ENCODE measurements around the gene LDB3. TPM values are rescaled to one million over a fixed set of nuclear protein-coding genes. Genes with fewer than 3 reads are reported as not detected.

The LDB3 gene
- total and polyA plus RNA-seq, 9 of the 15 experiments (the other 6 are each of a cell fraction or from before 2014, with no cell fraction given) = 0.03 TPM; not detected in 8

DNA sequence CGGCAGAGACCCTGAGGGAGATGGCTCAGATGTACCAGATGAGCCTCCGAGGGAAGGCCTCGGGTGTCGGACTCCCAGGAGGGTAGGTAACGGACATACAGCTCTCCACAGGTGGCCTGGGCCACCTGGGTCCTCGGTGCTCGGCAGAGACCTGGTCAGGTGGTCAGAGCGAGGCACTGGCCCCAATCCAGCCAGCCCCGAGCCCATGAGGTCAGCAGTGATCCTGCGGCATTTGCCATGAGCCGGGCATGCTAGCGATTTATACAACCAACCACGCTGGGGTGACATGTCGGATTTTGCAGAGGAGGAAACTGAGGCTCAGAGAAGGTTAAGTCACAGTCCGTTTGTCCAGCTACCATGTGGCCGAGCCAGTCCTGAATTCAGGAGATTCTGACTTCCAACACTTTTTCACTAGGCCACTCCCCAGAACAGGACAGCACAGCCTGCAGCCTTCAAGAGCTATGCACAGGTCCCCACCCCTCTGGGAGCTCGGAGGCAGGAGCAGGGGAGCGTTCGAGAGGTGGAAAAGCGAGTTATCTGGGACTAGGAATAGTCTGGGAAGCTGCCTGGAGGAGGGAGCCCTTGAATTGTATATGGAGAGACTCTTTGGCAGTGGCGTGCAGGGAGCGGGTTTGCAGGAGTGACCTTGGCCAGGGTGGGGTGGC is 13.5 kb downstream of the LDB3 start:
- Histone ChIP-seq H4K20me1 (replicated peaks; ENCODE audit: control insufficient read depth, insufficient read depth, low read length) (no peaks in the 10 kb centered on the region), H3K4me2 (ENCODE audit: insufficient read depth, low read length) (no peak overlapping the region), H3K79me2 (ENCODE audit: control insufficient read depth, insufficient read depth, low read length) (no peaks in the 10 kb centered on the region), H3K27ac (ENCODE audit: extremely low read depth, low read depth, low read length) (no peak overlapping the region), H3K4me3 (no peak overlapping the region), H3K27me3 (ENCODE audit: control insufficient read depth in 2 of 2, insufficient read depth in 2 of 2, low read length in 2 of 2) (peaks cover 2 to 22% of the 10 kb centered on the region in 2 experiments; a peak in 3 of 5 replicates), H3K36me3 (ENCODE audit: control insufficient read depth, insufficient read depth, low read length) (no peaks in the 10 kb centered on the region), H3K9me3 (replicated peaks; ENCODE audit: control insufficient read depth, insufficient read depth, low read depth, low read length) (no peaks in the 10 kb centered on the region), H3K4me1 (replicated peaks in 1 of 2; ENCODE audit: control insufficient read depth in 2 of 2, insufficient read depth in 2 of 2, low read length in 2 of 2) (peaks cover 9 to 35% of the 10 kb centered on the region in 2 experiments; a peak in 4 of 5 replicates), H3K9me1 (ENCODE audit: control insufficient read depth, insufficient read depth, low read length) (no peaks in the 10 kb centered on the region), H3K9ac (ENCODE audit: insufficient read depth in 1 of 2, low read depth in 2 of 2, low read length in 2 of 2) (no peak overlapping the region), H2AFZ (ENCODE audit: low read depth, low read length) (no peak overlapping the region)
- ChIA-PET CTCF (ENCODE audit: low intra/inter-chr PET ratio) (no interaction called here), POLR2A (interaction anchor here (0.6 to 1.1 kb wide), 2 partner anchors 14 to 36 kb away, joined by 3 to 6 read pairs; no protein-coding TSS in a partner anchor)
- intact Hi-C loops (cut with micrococcal nuclease) (no loop called here), in situ Hi-C loops (cut with MboI) (no loop called here)
- DNase-seq (ENCODE audit: extremely low read depth in 1 of 4, low spot score in 3 of 4) = no peak
- no TSS peak for BruUV-seq (replicated peaks)
- FAIRE-seq = no peak
- 59% methylated on average over 9 of the region's 22 CpGs for WGBS (ENCODE audit: insufficient coverage, low coverage, missing lambda C conversion rate)
- no peak for ATAC-seq
- TF ChIP-seq ZNF354B (CRISPR knock-in tag; IDR thresholded peaks at IDR 0.05) = no peak
- no peak for TF ChIP-seq SIX5 (IDR thresholded peaks at IDR 0.05; ENCODE audit: borderline replicate concordance in 1 of 2, insufficient read depth in 1 of 2, low read depth in 1 of 2, low read length in 2 of 2)
- TF ChIP-seq, protein P1, sequence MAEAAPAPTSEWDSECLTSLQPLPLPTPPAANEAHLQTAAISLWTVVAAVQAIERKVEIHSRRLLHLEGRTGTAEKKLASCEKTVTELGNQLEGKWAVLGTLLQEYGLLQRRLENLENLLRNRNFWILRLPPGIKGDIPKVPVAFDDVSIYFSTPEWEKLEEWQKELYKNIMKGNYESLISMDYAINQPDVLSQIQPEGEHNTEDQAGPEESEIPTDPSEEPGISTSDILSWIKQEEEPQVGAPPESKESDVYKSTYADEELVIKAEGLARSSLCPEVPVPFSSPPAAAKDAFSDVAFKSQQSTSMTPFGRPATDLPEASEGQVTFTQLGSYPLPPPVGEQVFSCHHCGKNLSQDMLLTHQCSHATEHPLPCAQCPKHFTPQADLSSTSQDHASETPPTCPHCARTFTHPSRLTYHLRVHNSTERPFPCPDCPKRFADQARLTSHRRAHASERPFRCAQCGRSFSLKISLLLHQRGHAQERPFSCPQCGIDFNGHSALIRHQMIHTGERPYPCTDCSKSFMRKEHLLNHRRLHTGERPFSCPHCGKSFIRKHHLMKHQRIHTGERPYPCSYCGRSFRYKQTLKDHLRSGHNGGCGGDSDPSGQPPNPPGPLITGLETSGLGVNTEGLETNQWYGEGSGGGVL (CRISPR knock-in tag; IDR thresholded peaks at IDR 0.05) = no peak
- no peak for TF ChIP-seq SMARCB1 (IDR thresholded peaks at IDR 0.05; ENCODE audit: insufficient read length, low read depth)
- no peak for TF ChIP-seq SAFB (IDR thresholded peaks at IDR 0.05; ENCODE audit: borderline replicate concordance, low read depth, low read length)
- TF ChIP-seq, protein P2, sequence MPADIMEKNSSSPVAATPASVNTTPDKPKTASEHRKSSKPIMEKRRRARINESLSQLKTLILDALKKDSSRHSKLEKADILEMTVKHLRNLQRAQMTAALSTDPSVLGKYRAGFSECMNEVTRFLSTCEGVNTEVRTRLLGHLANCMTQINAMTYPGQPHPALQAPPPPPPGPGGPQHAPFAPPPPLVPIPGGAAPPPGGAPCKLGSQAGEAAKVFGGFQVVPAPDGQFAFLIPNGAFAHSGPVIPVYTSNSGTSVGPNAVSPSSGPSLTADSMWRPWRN (IDR thresholded peaks at IDR 0.05; ENCODE audit: low read depth) = no peak
- TF ChIP-seq ZNF347 (CRISPR knock-in tag; IDR thresholded peaks at IDR 0.05; ENCODE audit: low read depth) = no peak
- TF ChIP-seq ZNF324 (CRISPR knock-in tag; IDR thresholded peaks at IDR 0.05) = no peak
- no peak for TF ChIP-seq GTF2F1 (IDR thresholded peaks at IDR 0.05; ENCODE audit: low read depth, low read length)
- TF ChIP-seq, protein P3, sequence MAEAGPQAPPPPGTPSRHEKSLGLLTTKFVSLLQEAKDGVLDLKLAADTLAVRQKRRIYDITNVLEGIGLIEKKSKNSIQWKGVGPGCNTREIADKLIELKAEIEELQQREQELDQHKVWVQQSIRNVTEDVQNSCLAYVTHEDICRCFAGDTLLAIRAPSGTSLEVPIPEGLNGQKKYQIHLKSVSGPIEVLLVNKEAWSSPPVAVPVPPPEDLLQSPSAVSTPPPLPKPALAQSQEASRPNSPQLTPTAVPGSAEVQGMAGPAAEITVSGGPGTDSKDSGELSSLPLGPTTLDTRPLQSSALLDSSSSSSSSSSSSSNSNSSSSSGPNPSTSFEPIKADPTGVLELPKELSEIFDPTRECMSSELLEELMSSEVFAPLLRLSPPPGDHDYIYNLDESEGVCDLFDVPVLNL (CRISPR knock-in tag; IDR thresholded peaks at IDR 0.05; ENCODE audit: low read depth) = no peak
- no peak for TF ChIP-seq NFIC (IDR thresholded peaks at IDR 0.05)
- no peak for TF ChIP-seq STAT5A (IDR thresholded peaks at IDR 0.05; ENCODE audit: borderline replicate concordance, low read length)
- no peak for TF ChIP-seq SREBF2 (CRISPR knock-in tag; IDR thresholded peaks at IDR 0.05)
- no peak for TF ChIP-seq ILF3 (IDR thresholded peaks at IDR 0.05; ENCODE audit: borderline replicate concordance)
- TF ChIP-seq ZNF134 (CRISPR knock-in tag; conservative IDR thresholded peaks at IDR 0.05) = no peak
